HG03064 (cell line): Measurements from ENCODE around the gene FAM72D.
"Not testable (repeated sequence)": the region's sequence is repeated elsewhere in the genome, so short reads cannot be mapped to it uniquely, and the experiment has no call there.

Experiments
- ATAC-seq: cut with Tn5 transposase; IDR thresholded peaks from one replicate; pipeline ENCODE4 v1.9.1; 2021; ENCODE audit warnings: low read depth; ENCODE audit not compliant: unreplicated experiment

FAM72D gene

DNA sequence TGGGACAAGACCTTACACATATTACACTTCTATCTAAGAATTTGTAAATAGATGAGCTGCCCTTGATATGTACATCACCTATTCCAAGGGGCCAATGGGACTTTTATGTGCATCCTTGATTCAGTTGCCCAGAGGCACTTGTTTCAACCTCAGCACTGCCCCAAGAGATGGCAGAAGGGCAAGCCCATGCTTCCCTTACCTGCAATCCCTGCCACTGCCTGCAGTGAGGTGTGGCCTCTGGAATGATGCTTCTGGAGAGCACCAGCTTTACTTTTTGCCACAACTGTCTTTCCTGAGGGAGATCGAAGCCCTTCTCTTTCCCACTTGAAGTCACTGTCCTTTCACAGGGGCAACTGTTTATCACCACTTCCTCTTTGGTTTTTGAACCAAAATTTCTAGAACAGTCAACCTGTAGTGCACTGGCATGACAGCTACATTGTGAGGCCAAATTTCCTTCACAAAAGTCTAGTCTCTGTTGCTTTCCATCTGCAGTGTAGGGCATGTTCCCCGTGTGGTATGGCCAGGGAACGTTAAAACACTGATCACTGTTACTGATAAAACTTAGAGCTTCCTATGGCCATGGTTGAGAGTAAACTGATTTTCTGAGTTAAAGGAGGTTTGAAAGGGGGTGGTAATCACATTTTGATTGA, 48.6 kb downstream of the FAM72D start:
- not testable (repeated sequence) for ATAC-seq

DNA sequence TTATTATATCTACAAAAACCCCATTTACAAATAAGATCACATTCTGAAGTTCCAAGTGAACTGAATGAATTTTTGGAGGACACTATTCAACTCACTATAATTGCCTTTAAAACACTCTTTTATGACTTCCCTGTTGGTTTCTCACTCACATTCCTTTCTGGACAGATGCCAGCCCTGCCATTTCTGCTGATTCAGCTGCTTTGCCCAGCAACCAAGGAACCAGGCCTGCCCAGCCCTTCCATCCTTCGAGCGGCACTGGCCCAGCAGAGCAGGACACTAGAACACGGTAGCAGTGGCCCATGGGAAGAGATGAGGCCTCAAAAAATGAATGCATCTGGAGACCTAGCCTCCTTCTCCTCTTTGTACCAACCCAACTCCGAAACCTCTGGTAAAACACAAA, 50.5 kb downstream of the FAM72D start:
- ATAC-seq, result not testable (repeated sequence)

GRCh38 chr1:145147172-145147571, 51.4 kb downstream of the FAM72D start:
- not testable (repeated sequence) for ATAC-seq

GRCh38 chr1:145155421-145155820, 59.6 kb downstream of the FAM72D start:
- ATAC-seq, result not testable (repeated sequence)

DNA sequence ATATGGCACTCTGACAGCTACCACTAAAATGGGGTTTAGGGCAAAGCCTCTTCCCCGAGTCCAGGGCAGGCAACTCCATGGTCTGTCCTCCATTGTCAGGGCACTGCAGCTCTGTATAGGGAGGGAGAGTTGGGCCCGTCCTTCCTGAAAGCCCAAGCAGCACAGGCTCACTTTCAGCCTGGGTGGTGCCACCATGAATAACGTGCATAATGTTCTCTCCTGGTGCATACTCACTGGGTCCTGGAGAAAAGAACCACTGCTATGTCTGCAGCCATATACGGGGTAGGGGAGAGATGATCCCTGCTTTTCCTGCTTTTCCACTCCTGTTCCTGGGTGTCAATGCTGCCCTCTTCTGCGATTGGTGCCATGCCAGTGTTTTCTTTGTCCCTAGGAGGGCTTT, 60.1 kb downstream of the FAM72D start:
- ATAC-seq, result not testable (repeated sequence)

DNA sequence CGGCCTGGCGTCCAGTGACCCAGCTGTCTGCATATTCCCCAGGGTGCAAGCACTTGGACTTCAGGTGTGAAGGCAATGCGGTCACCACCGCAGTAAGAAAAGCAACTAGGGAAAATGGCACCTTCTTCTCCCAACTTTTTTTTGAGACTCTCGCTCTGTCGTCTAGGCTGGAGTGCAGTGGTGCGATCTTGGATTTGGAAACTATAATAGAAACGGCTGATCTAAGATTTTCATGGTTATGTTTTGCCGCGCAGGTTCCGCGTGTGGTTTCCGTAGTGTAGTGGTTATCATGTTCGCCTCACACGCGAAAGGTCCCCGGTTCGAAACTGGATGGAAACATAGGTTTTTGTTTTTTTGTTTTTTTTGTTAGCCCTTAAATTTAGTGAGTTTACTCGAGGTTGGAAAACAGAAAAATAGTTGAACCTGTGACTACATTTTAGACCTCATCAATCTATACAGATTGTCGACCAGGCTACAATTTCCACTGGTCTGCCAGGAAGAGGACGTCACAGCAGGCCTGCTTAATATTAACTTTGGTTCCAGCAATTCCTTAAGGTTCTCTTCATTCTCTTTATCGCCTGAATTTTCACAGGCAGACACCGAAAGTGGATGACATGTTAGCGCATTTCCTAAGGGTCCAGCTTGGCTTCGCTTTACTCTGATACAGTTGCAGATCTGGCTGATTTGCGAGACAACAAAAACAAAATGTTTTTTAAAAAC, 61.3 kb downstream of the FAM72D start:
- ATAC-seq, result not testable (repeated sequence)

- not testable (repeated sequence) for ATAC-seq
These were observed 61.9 kb downstream of the FAM72D start for GRCh38 chr1:145157715-145158114.

- not testable (repeated sequence) for ATAC-seq
These were observed 65.4 kb downstream of the FAM72D start for GRCh38 chr1:145161046-145161752.
